Measurements from ENCODE around the gene RETREG3.
"Not testable (repeated sequence)": the region's sequence is repeated elsewhere in the genome, so short reads cannot be mapped to it uniquely, and the experiment has no call there.

Gene RETREG3

DNA sequence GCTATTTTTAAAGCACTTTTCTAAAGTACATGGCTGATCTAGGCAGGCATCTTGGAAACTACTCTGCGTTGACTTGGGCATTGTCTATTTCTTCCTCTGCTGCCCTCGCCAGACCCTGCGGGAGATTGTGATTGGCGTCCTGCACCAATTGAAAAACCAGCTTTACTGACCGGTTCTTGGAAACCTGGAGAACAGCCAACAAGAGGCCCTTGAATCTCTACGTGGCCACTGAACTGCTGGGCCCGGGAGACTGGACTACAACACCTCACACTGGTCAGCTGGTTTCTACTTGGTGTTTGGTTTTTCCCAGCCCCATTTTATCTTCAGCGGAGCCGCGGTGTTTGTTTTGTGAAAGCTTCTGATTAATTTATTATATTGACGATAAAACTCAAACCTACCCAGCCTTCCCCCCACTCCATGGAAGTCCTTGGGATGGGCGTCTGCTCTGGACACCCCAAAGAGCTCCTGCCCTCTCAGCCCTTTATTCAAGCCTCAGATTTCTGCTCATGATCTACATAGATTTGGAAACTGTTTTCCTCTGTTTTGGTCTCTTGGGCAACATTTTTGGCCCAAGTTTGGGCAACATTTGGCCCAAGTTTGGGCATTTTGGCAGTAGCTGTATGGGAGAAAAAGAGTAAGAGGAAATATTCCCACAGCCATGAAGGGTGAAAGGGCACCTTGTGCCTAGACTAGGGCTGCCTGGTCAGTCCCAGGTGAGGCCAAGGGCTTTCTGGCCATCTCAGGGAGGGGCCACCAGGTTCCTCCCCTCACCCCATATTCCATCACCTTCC is 37.5 kb downstream of the RETREG3 start:
- no peak for DNase-seq (ENCODE audit: low read depth)

DNA sequence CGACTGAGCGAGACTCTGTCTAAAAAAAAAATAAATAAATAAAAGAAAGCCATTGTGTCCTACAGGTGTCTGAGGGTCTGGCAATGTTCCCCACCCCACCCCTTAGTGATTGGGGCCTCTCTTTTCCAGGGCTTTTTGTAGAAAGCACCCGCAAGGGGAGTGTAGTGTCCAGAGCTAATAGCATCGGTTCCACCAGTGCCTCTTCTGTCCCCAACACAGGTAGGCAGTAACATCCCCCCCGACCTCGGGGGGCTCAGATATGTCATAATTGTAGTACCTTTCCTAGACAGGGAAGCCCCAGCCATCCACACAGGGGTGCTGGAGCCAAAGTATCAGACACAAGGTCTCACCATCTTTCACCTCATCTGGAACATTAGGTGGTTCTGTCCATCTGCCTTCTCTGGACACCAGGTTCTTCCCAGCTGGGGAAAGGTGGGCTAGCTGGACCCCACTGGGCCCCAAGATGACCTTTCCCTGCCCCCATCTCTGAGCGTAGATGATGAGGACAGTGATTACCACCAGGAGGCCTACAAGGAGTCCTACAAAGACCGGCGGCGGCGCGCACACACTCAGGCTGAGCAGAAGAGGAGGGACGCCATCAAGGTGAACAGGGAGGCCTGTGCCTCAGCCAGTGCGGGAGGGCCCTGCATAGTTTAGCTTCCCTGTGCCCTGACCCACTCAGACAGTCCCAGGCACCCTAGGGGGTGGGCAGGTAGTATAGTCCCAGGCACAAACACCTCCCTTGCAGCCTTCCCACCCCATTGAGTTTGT is 40.6 kb downstream of the RETREG3 start:
- DNase-seq (ENCODE audit: low read depth) = no peak

DNA sequence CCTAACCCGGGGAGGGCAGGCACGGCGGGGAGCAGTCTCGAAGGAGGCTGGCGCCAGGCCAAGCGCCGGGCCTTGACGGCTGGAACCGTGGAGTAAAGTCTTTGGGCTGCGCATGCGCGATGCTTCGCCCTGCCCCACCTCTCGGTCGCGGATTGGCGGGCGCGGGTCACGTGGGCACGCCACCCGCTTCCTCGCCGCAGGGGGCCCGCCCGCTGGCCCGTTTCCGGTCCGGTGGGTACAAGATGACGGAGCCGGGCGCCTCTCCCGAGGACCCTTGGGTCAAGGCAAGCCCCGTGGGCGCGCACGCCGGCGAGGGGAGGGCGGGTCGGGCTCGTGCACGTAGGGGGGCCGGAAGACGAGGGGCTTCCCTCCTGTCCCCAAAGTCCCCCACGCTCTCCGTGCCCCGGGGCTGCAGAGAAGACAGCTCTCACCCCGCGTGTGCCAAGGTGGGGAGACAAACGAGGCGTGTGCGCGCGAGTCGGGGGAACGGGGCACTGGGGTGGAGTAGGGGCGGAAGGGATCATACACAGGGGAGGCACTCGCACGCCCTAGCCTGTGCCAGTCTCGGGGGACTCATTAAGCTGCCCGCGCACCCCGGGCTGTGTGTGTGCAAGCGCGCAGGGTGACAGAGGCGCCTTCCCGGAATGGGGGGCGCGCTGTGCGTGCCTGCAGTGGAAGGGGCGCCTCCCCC is 42.1 kb downstream of the RETREG3 start, which contains the start of gene MLX:
Gene MLX (plus strand): TSS at position 218 of the 691 bp plus-strand sequence. CDS start 25 bp downstream, at position 243.
- peak; percentile 78 for DNase-seq (ENCODE audit: low read depth)

DNA sequence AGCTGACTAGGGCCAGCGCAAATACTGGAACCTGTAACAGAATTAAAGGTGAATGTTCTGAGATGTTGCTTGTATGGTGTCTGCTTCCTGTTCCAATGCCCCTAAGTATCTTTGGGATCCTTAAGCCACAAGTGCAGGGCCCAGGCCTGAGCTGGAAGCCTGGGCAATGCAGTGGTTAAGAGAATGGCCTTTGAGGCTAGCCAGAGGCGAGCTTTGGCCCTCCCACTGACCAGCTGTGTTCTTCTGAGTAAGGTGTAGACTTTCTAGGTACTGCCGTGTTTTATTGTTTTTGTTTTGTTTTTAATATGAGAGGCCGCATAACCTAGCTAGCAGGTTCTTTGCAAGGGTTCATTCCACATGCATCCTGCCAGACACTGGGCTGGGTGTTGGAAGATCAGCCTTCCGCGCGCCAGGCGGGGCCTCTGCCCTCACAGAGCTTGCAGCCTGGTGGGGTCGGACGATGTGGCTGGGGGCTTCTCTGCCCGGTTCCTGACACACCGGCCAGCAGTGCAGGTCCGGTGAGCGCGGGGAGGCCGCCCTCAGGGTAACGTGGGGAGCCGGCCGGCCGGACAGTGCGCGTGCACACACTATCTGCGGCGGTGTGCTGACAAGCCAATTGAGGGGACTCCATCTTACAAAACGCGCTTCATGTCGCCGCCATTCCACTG is 42.8 kb downstream of the RETREG3 start:
- DNase-seq (ENCODE audit: low read depth) = no peak

DNA sequence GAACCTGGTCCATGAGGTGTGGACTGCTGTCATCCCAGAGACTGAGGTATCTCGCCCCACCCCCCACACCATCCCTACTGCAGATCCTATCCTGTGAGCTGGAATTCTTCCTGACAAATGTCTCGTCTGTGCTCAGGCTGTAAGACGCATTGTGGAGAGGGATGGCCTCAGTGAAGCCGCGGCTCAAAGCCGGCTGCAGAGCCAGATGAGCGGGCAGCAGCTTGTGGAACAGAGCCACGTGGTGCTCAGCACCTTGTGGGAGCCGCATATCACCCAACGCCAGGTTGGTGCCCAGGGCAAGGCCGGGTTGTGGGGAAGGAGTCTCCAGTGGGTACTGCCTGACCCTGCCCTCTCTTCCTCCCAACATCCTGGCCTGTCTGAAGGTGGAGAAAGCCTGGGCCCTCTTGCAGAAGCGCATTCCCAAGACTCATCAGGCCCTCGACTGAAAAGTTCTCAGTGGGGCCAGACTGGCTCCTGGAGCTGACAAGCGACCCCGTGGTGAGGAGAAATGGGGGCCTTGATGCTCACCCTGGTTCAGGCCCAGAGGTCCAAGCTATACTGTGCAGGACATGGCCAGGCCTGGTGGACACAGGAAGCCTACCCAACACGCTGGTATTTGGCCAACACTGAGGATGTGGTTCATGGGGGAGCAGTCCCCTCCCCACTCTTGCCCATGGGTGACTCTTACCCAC is 43.5 kb downstream of the RETREG3 start:
- no peak for DNase-seq (ENCODE audit: low read depth)

DNA sequence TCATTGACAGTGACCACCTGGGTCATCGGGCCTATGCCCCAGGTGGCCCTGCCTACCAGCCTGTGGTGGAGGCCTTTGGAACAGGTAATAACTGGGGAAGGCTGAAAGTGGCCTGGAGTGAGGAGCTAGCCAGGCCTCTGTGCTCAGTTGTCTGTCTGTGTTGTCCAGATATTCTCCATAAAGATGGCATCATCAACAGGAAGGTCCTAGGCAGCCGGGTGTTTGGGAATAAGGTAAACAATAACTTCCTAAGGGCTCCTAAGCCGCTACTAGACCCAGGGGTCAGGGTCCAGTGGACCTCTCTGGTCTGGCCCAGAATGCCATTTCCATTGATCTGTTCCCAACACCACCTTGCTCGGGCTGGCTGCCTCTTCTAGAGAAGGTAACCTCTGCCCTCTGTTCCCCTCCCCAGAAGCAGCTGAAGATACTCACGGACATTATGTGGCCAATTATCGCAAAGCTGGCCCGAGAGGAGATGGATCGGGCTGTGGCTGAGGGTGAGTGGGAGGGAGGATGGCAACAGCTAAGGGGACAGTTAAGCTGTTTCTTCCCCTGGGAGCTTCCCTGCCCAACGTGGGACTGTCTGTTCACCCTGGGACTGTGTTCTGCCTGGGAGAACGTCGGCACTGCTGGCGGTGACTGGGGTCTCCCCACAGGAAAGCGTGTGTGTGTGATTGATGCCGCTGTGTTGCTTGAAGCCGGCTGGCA is 44.2 kb downstream of the RETREG3 start:
- DNase-seq (ENCODE audit: low read depth) = no peak

- no peak for DNase-seq (ENCODE audit: low read depth)
Measured at GRCh38 chr17:42563950-42564349, 45.2 kb downstream of the RETREG3 start.

DNA sequence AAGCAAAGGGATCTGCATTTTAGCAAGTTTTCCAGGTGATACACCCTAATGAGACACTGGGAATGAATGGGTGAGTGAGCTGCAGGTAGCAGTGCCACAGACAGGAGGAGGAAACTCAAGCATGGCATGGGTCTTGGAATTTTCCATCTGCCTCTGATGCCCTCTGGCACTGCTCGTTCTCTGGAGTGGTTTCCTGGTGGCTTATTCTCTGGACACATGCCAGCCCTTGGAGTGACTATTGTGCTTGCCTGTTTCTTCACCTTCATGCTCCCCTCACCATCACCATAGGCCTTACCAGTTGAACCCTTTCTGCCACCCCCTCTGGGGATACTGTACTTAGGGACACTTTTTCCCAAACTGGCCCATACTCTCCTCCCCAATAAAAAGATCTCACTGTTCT is 45.6 kb downstream of the RETREG3 start:
- DNase-seq (ENCODE audit: low read depth) = no peak

GRCh38 chr17:42563143-42563509 is 46.0 kb downstream of the RETREG3 start:
- DNase-seq (ENCODE audit: low read depth) = no peak

DNA sequence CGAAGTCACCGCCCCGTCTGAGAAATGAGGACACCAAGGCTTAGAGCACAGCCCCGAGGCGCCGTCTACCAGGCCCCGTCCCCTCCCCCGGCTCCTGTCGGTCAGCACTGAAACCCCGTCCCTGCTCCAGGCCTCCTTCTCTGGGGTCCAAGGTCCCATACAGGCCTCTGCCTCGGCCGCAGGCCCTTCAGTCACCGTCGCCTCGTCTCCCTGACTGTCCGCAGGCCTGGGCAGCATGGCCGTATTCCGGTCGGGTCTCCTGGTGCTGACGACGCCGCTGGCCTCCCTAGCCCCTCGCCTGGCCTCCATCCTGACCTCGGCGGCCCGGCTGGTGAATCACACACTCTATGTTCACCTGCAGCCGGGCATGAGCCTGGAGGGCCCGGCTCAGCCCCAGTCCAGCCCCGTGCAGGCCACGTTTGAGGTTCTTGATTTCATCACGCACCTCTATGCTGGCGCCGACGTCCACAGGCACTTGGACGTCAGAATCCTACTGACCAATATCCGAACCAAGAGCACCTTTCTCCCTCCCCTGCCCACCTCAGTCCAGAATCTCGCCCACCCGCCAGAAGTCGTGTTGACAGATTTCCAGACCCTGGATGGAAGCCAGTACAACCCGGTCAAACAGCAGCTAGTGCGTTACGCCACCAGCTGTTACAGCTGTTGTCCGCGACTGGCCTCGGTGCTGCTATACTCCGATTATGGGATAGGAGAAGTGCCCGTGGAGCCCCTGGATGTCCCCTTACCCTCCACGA is 46.6 kb downstream of the RETREG3 start:
- DNase-seq (ENCODE audit: low read depth) = no peak

DNA sequence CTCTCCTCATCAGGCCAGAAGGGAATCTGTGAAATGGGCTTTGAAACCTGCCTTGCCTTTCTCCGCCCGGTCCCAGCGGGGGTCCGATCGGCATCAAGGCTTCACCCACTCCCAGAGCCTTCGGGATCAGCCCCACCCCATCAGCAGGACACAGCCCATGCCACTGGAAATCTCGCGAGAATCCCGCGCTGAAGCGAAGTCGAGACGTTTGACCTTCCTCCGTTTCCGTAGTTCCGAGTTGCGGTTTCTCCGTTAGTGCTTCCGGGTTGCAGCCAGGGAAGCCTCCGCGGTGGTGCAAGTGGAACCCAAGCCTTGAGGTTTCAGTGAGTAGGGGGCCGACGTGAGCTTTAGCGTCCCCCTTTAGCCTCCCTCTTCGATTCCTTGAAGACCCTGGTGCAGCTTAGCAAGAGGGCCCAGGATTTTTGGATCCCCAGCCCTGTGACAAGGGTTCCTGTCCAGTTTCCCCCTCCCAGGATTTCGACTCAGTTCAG is 47.2 kb downstream of the RETREG3 start, which contains the start of gene COASY:
Gene COASY (plus strand): TSS at position 252 of the 491 bp plus-strand sequence. CDS start 475 bp downstream, outside the sequence.
- DNase-seq (ENCODE audit: low read depth) = peak; percentile 95

DNA sequence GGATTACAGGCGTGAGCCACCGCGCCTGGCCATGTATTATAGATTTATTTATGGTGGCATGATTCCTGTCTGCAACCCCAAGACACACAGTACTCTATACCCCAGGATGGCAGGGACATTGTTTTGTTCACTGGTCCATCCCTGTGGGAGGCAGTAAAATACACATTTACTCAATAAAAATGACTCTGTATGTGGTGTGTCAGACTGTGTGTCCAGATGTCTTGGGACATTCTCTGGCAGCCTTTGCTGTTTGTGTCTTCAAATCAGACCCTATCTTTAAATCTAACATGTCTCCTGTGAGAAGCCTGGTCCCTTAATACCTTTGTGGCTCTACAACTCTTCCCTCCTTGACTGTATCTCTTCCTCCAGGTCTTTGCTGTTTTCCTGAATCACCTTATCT is 48.9 kb downstream of the RETREG3 start:
- DNase-seq (ENCODE audit: low read depth) = no peak

- no peak for DNase-seq (ENCODE audit: low read depth)
Measured at GRCh38 chr17:42559075-42559474, 50.1 kb downstream of the RETREG3 start.

DNA sequence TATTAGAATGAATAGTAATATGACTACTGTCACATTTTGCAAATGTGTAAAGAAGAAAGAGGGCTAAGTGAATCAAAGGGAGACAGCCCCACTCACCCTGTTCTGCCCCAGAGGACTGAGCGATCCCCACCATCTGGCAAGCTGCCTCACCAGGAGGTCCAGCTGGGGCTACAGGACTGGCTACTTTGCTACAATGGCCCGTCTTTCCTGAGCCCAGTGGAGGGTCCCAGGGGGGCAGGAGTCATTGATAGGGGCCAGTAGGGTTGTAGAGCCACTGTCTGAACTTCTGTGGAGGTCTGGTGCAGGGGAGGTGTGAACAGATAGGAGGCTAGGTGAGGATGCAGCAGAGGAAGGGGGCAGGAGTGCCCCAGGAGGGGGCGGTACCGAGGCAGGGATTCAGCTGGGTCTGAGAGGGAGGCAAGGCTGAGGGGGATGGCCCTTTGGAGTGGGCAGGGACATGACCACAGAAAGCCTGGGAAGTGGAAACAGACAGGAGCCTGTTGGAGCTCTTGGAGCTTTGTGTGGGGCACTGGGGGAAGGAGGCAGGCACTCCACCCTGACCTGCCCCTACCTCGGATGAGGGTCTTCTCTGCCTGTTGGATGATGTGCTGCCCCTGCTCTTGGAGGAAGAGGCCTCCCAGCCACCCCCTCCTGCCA is 53.1 kb downstream of the RETREG3 start:
- not testable (repeated sequence) for DNase-seq (ENCODE audit: low read depth)

GRCh38 chr17:42555122-42555622 is 54.0 kb downstream of the RETREG3 start:
- no peak for DNase-seq (ENCODE audit: low read depth)

GRCh38 chr17:42554250-42555121 is 54.7 kb downstream of the RETREG3 start:
- no peak for DNase-seq (ENCODE audit: low read depth)

DNA sequence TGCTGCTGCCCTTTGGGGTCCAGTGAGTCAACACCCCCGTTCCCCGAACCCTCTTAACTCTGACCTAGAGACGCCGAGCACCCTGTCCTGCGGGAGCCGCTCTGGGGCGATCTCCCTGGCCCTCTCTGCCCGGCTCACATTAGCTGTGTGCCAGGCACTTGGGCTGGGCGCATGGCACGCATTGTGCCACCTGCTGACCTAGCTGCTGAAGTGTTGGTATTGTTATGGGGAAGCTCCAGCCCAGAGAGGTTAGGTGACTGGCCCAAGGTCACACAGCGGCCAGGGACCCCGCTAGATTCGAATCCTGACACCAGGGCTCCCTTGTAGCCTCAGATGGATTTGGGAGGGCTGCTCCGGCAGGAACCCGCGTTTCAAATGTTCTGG is 55.3 kb downstream of the RETREG3 start:
- no peak for DNase-seq (ENCODE audit: low read depth)

- no peak for DNase-seq (ENCODE audit: low read depth)
Measured at GRCh38 chr17:42553161-42553818, 55.9 kb downstream of the RETREG3 start.
